HT-29 (cell line): Measurements from ENCODE around the gene CYB5D1. TPM values are rescaled to one million over a fixed set of nuclear protein-coding genes. Genes with fewer than 3 reads are reported as not detected.

Source experiments
- DNase-seq: peaks from one replicate; pipeline ENCODE4 v3.0.0-alpha.2; 2015; ENCODE audit warnings: low spot score
- total RNA-seq: library from RNA; depleted of rRNA; stranded (reverse); fragments of >200 nt; shearing (Covaris generic); gene quantifications from 2 replicates; pipeline ENCODE4 v1.2.3, GENCODE V29; 2014

CYB5D1 gene
- total RNA-seq, 1 experiment from 2014 or later: 8.4 TPM

GRCh38 chr17:7885367-7886226 is 27.8 kb downstream of the CYB5D1 start:
- DNase-seq: peak; percentile 26

DNA sequence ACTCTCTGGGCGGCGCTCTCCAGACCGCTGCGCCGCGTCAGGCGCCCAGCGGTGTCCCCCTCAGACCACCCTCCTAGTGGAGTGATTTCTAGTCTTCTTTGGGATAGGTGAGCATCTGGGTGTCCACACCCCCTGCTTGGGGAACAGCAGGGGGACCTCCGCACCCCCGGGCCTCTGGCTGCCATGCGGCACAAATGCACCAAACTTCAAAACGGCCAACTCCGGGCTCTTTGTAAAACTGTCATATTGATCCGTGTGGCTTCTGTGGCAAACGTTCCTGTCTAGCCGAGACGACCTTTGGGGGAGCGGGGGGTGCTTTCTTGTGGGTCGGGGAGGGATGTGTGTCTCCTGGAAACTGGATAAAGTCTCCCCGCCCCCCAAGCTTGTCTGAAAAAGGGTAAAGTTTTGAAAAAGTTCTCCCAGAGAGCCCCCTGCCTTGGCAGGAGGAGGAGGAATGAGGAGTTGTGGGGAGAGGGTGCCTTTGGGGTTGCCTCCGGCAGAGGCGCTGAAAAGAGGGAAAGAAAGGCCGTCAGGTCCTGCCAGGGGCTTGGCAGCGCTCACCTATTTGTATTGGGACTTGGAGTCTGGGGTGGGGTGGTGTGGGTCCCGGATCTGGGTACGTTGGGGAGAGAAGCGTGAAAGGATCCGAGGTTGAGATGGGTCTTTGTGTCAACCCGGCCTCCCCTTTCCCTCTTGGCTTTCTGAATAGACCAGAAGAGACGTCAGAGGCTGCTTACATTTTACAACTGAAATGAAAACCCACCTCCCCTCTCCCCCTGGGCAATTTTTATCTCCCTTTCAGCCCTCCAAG is 28.6 kb downstream of the CYB5D1 start:
- peak; percentile 34 for DNase-seq

- no peak for DNase-seq
Observed at GRCh38 chr17:7887038-7887481, 29.3 kb downstream of the CYB5D1 start.

- peak; percentile 88 for DNase-seq
Observed at GRCh38 chr17:7887482-7888183, 29.8 kb downstream of the CYB5D1 start.

- DNase-seq: peak; percentile 60
Observed at GRCh38 chr17:7888184-7888920, 30.5 kb downstream of the CYB5D1 start, which contains the start of gene CHD3. TSS of gene CHD3 (plus strand) at chr17:7888789. CDS start at chr17:7889001, 212 bp downstream.

- DNase-seq: peak; percentile 89
Observed at GRCh38 chr17:7889166-7889955, 31.6 kb downstream of the CYB5D1 start.

DNA sequence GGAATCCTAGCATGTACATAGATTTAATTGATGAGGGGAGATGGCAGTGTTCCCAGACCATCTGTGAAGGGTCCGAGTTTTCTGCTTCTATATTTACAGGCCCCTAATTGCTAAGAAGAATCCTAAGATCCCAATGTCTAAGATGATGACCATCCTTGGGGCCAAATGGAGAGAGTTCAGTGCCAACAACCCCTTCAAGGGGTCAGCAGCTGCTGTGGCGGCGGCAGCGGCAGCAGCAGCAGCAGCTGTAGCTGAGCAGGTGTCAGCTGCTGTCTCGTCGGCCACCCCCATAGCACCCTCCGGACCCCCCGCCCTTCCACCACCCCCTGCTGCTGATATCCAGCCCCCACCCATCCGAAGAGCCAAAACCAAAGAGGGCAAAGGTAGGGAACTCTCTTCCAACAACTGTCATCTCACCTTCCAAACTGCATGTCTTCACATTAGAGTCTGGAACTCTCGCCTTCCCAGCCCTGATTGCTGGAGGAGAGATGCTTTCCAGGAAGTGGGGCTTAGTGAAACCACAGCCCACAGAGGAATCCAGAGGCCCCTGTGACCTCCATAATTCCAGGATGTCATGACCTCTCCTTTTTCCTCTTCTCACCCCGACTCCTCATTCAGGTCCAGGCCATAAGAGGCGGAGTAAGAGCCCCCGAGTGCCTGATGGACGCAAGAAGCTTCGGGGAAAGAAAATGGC is 35.5 kb downstream of the CYB5D1 start:
- no peak for DNase-seq

DNA sequence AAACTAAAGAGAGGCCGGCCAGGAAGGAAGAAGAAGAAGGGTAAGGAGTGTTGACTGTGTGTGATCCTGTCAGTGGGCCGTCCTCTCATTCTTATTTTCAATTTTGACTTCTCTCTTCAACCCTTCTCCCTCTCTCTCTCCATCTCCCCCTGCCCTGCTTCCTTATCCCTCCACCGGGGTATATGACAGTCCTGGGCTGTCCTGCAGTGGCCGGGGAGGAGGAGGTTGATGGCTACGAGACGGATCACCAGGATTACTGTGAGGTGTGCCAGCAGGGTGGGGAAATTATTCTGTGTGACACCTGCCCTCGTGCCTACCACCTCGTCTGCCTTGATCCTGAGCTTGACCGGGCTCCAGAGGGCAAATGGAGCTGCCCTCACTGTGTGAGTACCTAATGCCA is 36.4 kb downstream of the CYB5D1 start:
- DNase-seq: no peak

DNA sequence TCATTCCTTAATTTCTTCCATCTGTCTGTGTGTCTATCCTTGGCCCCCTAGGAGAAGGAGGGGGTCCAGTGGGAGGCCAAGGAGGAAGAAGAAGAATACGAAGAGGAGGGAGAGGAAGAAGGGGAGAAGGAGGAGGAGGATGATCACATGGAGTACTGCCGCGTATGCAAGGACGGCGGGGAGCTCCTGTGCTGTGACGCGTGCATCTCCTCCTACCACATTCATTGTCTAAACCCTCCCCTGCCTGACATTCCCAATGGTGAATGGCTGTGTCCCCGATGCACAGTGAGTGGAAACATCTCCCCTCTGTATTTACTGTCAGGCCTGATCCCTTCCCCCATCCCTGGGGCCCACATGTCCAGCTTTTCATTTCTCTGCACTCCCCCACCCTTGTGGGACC is 37.1 kb downstream of the CYB5D1 start:
- DNase-seq: no peak

GRCh38 chr17:7897090-7897489 is 39.3 kb downstream of the CYB5D1 start:
- no peak for DNase-seq

DNA sequence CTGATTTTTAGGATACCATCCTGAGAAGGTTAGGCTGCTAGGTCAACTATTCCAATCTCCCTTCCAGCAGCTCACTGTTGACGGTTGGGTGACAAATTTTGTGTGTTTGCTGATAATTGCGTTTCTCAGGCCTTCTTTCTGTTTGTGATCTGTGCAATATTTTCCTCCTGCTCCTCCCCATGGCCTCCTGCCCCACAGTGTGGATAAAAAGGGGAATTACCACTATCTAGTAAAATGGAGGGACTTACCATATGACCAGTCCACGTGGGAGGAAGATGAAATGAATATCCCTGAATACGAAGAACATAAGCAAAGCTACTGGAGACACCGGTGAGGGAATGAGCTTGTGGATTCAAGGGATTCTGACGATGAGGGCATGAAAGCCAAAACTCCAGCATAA is 40.0 kb downstream of the CYB5D1 start:
- DNase-seq: peak; percentile 37

DNA sequence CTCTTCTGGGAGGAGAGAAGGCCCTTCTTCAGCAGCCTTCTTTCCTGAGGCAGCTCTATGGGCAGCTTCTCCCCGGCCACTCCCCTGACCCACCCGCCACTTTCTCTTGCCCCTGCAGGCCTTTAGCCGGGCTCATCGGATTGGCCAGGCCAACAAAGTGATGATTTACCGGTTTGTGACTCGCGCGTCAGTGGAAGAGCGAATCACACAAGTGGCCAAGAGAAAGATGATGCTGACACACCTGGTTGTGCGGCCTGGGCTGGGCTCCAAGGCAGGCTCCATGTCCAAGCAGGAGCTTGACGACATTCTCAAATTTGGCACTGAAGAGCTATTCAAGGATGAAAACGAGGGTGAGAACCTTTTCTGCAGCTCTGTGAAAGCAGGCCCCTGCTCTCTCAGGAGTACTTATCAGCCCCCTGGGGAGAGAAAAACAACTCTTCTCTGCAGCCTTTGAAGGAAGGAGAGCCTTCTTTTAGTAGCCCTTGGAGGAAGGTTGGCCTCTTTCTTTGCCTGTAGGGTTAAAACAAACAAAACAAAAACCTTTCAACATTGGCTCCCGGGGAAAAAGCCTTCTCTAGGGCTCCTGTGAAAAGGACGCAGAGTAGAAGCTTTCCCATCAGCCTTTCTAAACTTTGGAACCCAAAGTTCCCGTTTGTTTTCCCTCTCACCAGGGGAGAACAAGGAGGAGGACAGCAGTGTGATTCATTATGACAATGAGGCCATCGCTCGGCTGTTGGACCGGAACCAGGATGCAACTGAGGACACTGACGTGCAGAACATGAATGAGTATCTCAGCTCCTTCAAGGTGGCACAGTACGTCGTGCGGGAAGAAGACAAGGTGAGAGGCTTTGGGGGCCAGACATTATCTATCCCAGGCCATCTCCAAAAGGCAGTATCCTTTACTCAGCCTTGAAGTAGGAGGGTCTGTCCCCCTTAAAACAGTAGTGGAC is 45.6 kb downstream of the CYB5D1 start:
- no peak for DNase-seq

- DNase-seq: no peak
Observed at GRCh38 chr17:7909089-7909488, 51.3 kb downstream of the CYB5D1 start.

- DNase-seq: no peak
Observed at GRCh38 chr17:7910281-7910680, 52.5 kb downstream of the CYB5D1 start.

DNA sequence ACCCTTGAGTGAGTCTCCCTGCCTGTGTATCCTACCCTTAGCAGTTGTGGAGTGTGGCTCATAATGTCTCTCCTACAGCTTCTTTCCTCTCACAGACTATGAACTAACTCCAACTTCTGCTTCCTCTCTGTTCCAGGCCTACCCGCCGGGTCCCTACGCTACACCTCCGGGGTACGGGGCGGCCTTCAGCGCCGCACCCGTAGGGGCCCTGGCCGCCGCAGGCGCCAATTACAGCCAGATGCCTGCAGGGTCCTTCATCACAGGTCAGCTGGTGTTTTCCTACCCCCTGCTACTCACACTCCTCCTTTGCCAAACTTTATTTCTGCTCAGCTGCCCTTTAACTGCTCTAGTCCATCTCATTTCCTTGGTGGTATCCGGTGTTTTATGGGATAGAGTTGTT is 52.9 kb downstream of the CYB5D1 start:
- no peak for DNase-seq

GRCh38 chr17:7911116-7911515 is 53.3 kb downstream of the CYB5D1 start:
- DNase-seq: no peak
